GM12864 (cell line): ENCODE results near the gene BASP1.
"Not testable (repeated sequence)": the region's sequence is repeated elsewhere in the genome, so short reads cannot be mapped to it uniquely, and the experiment has no call there.

ENCODE experiments used
- DNase-seq: peaks from one replicate; pipeline ENCODE4 v3.0.0-alpha.2; 2011; ENCODE audit warnings: low read depth
- H3K4me3 ChIP-seq: 2 replicates; pipeline ENCODE4 v1.5.1; 2011; ENCODE audit warnings: mild to moderate bottlenecking, low read depth, low read length, control low read depth
- CTCF ChIP-seq: IDR thresholded peaks from 2 replicates; pipeline ENCODE4 v1.5.1; 2011; ENCODE audit warnings: low read depth, mild to moderate bottlenecking, moderate library complexity, low read length, control low read depth, inconsistent platforms; ENCODE audit errors: missing control alignments

The BASP1 gene

DNA sequence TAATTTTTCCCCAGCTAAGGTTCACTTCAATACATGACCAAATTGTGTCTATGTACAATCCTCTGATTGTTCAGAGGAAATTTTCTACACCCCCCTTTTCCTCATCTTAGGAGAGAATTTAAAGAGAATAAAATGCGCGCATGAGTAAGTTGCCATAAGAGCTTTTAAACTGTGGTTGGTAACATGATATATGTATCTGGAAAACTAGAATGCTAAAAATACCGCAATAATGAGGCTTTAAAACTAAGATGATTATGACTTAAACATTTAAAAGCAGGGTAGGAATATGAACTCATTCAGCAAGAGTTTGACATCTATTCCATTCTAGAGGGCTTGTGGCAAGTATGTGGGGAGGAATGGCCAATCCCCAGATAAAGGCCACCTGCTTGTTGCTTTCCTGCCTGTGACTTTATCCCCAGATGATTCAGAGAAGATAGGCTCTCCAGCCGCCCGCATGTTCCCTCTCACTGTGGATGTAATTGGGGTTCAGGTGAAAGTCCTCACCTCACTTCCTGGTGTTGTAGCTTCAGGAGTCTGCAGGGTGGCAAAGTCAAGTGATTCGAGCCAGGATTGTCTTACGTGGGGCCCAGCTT, 26.5 kb upstream of the BASP1 start:
- TF ChIP-seq CTCF = no peak
- no peak for DNase-seq
- H3K4me3 ChIP-seq = no peak overlapping the region

- DNase-seq, H3K4me3 ChIP-seq: not testable (repeated sequence)
These were observed 25.9 kb upstream of the BASP1 start for GRCh38 chr5:17191574-17191973.

DNA sequence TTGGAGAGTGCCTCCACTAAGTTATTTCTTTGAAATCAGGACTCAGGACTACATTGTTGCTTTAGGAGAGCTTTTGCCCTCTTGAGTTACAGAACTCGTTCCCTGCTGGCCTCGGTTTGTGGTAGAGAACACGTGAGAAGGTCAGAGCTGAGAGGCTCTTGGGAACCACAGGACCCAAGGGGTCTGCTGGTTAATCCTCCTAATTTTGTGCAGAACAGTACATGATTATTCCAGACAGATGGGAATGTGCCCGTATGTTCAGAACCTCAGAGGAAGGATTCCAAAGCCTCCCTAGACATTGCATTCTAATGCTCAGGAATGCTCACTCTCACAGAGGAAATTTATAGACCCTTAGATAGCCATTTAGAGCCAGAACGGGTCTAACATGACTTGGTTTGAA, 25.2 kb upstream of the BASP1 start:
- DNase-seq = no peak
- no peak overlapping the region for H3K4me3 ChIP-seq
- TF ChIP-seq CTCF = no peak

- TF ChIP-seq CTCF = no peak
- DNase-seq = no peak
- no peak overlapping the region for H3K4me3 ChIP-seq
These were observed 21.4 kb upstream of the BASP1 start for GRCh38 chr5:17196024-17196423.

- no peak for DNase-seq
- no peak for TF ChIP-seq CTCF
- H3K4me3 ChIP-seq = no peak overlapping the region
These were observed 20.7 kb upstream of the BASP1 start for GRCh38 chr5:17196697-17197096.

GRCh38 chr5:17203329-17204132, 13.9 kb upstream of the BASP1 start:
- no peak overlapping the region for H3K4me3 ChIP-seq
- no peak for DNase-seq
- TF ChIP-seq CTCF = peak; percentile 64

DNA sequence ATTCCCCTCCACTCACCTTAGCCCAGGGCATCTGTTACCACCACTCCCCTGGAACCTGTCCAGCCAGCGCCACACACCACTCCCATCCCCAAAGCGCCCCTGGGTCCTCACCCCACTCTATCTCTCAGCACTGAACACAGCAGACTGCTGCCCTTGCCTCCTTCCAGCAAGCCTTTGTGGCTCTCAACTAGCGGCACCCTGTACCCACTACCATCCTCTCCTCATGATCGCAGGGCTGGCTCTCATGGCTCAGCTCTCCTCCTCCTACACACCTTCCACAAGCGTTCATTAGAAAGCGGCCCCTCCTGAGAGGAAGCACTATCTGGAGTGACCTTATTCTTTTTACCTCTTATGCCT, 13.3 kb upstream of the BASP1 start:
- no peak overlapping the region for H3K4me3 ChIP-seq
- no peak for DNase-seq
- no peak for TF ChIP-seq CTCF
